Parathyroid adenoma (tissue), 2 donors: ENCODE results near the gene OSBPL1A.

ENCODE experiments used
- H2AFZ ChIP-seq: fragments of 300-600 bp; sonication (generic); one replicate; pipeline ENCODE4 v1.7.0; 2017; ENCODE audit warnings: antibody characterized with exemption, mild to moderate bottlenecking
- H3K27ac ChIP-seq: fragments of 300-600 bp; sonication (generic); one replicate; pipeline ENCODE4 v1.7.0; 2017
- H3K27me3 ChIP-seq: fragments of 300-600 bp; sonication (generic); one replicate; pipeline ENCODE4 v1.7.0; 2017; ENCODE audit warnings: low read length; ENCODE audit not compliant: control insufficient read depth, insufficient read depth
- H3K36me3 ChIP-seq: fragments of 300-600 bp; sonication (generic); one replicate; pipeline ENCODE4 v1.7.0; 2017; ENCODE audit warnings: low read length; ENCODE audit not compliant: control insufficient read depth, insufficient read depth
- H3K4me1 ChIP-seq: fragments of 300-600 bp; sonication (generic); one replicate; pipeline ENCODE4 v1.7.0; 2017; ENCODE audit warnings: control low read depth
- H3K4me2 ChIP-seq: fragments of 300-600 bp; sonication (generic); one replicate; pipeline ENCODE4 v1.7.0; 2017; ENCODE audit warnings: low read length
- H3K4me3 ChIP-seq: fragments of 300-600 bp; sonication (generic); one replicate; pipeline ENCODE4 v1.7.0; 2017; ENCODE audit warnings: low read depth, low read length
- H3K79me2 ChIP-seq: fragments of 300-600 bp; sonication (generic); one replicate; pipeline ENCODE4 v1.7.0; 2017; ENCODE audit warnings: control low read depth
- H3K9ac ChIP-seq: fragments of 300-600 bp; sonication (generic); one replicate; pipeline ENCODE4 v1.7.0; 2017; ENCODE audit warnings: mild to moderate bottlenecking
- H3K9me3 ChIP-seq: fragments of 300-600 bp; sonication (generic); one replicate; pipeline ENCODE4 v1.7.0; 2017; ENCODE audit warnings: low read length; ENCODE audit not compliant: control insufficient read depth
- TF ChIP-seq, protein P1 (sequence below): fragments of 300-600 bp; sonication (generic); IDR thresholded peaks from one replicate; pipeline ENCODE4 v1.7.0; 2017; ENCODE audit warnings: antibody characterized with exemption, mild to moderate bottlenecking
- donor health status: primary hyperparathyroidism.

Gene OSBPL1A

DNA sequence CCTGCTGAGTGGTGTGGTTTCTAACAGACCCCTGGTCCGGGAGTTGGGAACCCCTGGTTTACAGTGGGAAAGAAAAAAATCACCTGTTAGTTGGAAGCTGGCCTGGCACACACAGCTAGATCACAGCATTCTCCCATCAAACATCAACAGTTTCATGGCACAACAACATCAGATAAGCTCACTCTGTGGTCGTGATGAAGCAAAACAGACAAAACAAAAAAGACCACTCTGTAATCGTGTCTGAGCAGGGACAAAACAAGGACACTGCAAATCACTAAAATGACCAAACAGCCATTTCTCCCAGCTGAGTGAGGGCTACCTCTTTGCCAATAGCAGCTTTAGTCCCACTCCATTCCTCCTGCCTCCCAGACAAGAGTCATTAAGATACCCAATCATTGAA lies 19.9 kb upstream of the OSBPL1A start:
- TF ChIP-seq, protein P1, sequence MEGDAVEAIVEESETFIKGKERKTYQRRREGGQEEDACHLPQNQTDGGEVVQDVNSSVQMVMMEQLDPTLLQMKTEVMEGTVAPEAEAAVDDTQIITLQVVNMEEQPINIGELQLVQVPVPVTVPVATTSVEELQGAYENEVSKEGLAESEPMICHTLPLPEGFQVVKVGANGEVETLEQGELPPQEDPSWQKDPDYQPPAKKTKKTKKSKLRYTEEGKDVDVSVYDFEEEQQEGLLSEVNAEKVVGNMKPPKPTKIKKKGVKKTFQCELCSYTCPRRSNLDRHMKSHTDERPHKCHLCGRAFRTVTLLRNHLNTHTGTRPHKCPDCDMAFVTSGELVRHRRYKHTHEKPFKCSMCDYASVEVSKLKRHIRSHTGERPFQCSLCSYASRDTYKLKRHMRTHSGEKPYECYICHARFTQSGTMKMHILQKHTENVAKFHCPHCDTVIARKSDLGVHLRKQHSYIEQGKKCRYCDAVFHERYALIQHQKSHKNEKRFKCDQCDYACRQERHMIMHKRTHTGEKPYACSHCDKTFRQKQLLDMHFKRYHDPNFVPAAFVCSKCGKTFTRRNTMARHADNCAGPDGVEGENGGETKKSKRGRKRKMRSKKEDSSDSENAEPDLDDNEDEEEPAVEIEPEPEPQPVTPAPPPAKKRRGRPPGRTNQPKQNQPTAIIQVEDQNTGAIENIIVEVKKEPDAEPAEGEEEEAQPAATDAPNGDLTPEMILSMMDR: no peak
- H3K79me2 ChIP-seq: no peaks in the 10 kb centered on the region
- H3K9ac ChIP-seq: no peak overlapping the region
- H3K27me3 ChIP-seq: no peaks in the 10 kb centered on the region
- H2AFZ ChIP-seq: no peak overlapping the region
- H3K4me3 ChIP-seq: no peak overlapping the region
- no peaks in the 10 kb centered on the region for H3K36me3 ChIP-seq
- no peaks in the 10 kb centered on the region for H3K9me3 ChIP-seq
- no peak overlapping the region for H3K4me2 ChIP-seq
- no peaks in the 10 kb centered on the region for H3K4me1 ChIP-seq
- no peak overlapping the region for H3K27ac ChIP-seq

- Histone ChIP-seq H3K9me3 (no peaks in the 10 kb centered on the region), H3K4me3 (no peak overlapping the region), H3K4me2 (no peak overlapping the region), H3K9ac (no peak overlapping the region), H3K79me2 (no peaks in the 10 kb centered on the region), H3K4me1 (no peaks in the 10 kb centered on the region), H3K36me3 (no peaks in the 10 kb centered on the region), H3K27ac (no peak overlapping the region), H2AFZ (peak overlapping the region; percentile 31), H3K27me3 (no peaks in the 10 kb centered on the region)
- TF ChIP-seq, protein P1: no peak
These were observed 16.9 kb upstream of the OSBPL1A start for GRCh38 chr18:24414349-24415003.

DNA sequence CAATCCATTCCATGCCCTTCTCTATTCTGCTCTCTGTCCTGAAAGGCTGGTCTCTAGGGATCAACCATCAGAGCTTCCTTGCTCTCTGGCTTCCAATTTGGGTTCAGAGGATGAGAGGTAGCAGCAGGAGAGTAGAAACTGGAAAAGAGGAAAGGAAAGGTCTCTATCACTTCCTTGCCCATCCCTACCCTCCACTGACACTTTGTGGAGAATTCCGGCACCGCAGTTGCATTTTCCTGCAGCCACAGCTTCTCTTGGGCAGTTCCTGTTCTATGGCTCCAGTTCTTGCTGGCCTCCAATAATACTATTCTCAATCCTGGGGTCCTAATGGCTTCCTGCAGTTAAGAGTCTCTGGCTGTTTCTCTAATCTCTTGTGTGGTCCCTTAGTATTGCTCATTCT lies 15.5 kb upstream of the OSBPL1A start:
- Histone ChIP-seq H3K9me3 (no peaks in the 10 kb centered on the region), H3K4me1 (no peaks in the 10 kb centered on the region), H3K9ac (no peak overlapping the region), H3K27ac (no peak overlapping the region), H3K4me2 (no peak overlapping the region), H3K79me2 (no peaks in the 10 kb centered on the region), H3K36me3 (no peaks in the 10 kb centered on the region), H3K27me3 (no peaks in the 10 kb centered on the region), H3K4me3 (no peak overlapping the region), H2AFZ (no peak overlapping the region)
- TF ChIP-seq, protein P1: no peak

DNA sequence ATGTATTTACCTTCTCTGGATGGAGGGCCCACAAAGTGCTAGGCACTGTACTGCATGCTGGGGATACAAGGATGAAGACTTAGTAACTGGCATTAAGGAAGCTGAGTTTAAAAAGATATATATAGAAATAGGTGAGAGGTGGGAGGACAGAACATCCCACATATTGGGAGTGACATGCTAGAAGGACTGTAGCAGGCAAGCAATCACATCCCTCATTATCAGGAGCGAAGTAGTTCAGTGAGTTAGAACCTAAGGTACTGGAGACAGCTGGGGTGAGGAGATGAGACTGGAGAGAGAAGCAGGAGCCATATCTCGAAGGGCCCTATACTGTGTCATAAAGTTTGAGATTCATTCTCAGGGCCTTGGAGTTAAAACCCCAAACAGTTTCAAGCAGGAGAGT lies 10.9 kb upstream of the OSBPL1A start:
- Histone ChIP-seq H3K4me3 (no peak overlapping the region), H3K9ac (no peak overlapping the region), H3K27me3 (no peaks in the 10 kb centered on the region), H2AFZ (no peak overlapping the region), H3K4me1 (no peaks in the 10 kb centered on the region), H3K79me2 (no peaks in the 10 kb centered on the region), H3K9me3 (no peaks in the 10 kb centered on the region), H3K36me3 (no peaks in the 10 kb centered on the region), H3K4me2 (no peak overlapping the region), H3K27ac (no peak overlapping the region)
- TF ChIP-seq, protein P1: no peak

DNA sequence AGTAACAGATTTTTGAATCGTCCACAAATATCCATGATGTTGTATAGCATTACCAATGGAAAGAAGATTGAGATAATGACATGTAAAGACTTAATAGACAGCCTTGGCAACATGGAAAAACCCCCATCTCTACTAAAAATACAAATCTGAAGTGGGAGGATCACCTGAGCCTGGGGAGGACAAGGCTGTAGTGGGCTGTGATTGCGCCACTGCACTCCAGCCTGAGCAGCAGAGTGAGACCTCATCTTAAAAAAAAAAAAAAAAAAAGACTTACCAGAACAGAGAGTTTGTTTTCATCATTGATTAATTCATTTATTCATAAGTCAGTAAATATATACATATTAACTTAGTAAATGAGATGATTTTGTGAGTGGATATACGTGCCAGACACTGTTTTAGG lies 7.0 kb upstream of the OSBPL1A start:
- H3K9ac ChIP-seq: no peak overlapping the region
- TF ChIP-seq, protein P1: no peak
- H3K4me1 ChIP-seq: no peaks in the 10 kb centered on the region
- no peaks in the 10 kb centered on the region for H3K9me3 ChIP-seq
- no peaks in the 10 kb centered on the region for H3K27me3 ChIP-seq
- no peak overlapping the region for H2AFZ ChIP-seq
- no peaks in the 10 kb centered on the region for H3K79me2 ChIP-seq
- no peak overlapping the region for H3K4me3 ChIP-seq
- no peaks in the 10 kb centered on the region for H3K36me3 ChIP-seq
- H3K27ac ChIP-seq: no peak overlapping the region
- no peak overlapping the region for H3K4me2 ChIP-seq
